ENCODE measurements around the gene DHRS1.

The DHRS1 gene

GRCh38 chr14:24309538-24310264 lies 10.1 kb upstream of the DHRS1 start, which contains the start of gene LTB4R2:
LTB4R2 (plus strand) TSS chr14:24310140; CDS start chr14:24310665, 525 bp downstream.
- DNase-seq (ENCODE audit: low read depth): no peak

GRCh38 chr14:24308342-24309124 lies 9.0 kb upstream of the DHRS1 start:
- no peak for DNase-seq (ENCODE audit: low read depth)

GRCh38 chr14:24307575-24308341 lies 8.2 kb upstream of the DHRS1 start, which contains the start of gene CIDEB:
CIDEB (minus strand) TSS chr14:24307977; CDS start chr14:24307858, 119 bp downstream.
- no peak for DNase-seq (ENCODE audit: low read depth)

- no peak for DNase-seq (ENCODE audit: low read depth)
Measured at GRCh38 chr14:24307156-24307574, 7.6 kb upstream of the DHRS1 start.

- DNase-seq (ENCODE audit: low read depth): no peak
Measured at GRCh38 chr14:24304019-24304387, 4.4 kb upstream of the DHRS1 start.

GRCh38 chr14:24300326-24300980 lies 873 bp upstream of the DHRS1 start:
- no peak for DNase-seq (ENCODE audit: low read depth)

GRCh38 chr14:24298892-24299254 lies 707 bp downstream of the DHRS1 start:
- peak; percentile 16 for DNase-seq (ENCODE audit: low read depth)

- no peak for DNase-seq (ENCODE audit: low read depth)
Measured at GRCh38 chr14:24297190-24297964, 2.2 kb downstream of the DHRS1 start.

- peak; percentile 70 for DNase-seq (ENCODE audit: low read depth)
Measured at GRCh38 chr14:24296341-24297157, 3.0 kb downstream of the DHRS1 start.

GRCh38 chr14:24293525-24293924 lies 6.1 kb downstream of the DHRS1 start:
- no peak for DNase-seq (ENCODE audit: low read depth)

- no peak for DNase-seq (ENCODE audit: low read depth)
Measured at GRCh38 chr14:24292118-24292807, 7.3 kb downstream of the DHRS1 start.

GRCh38 chr14:24291446-24292117 lies 8.0 kb downstream of the DHRS1 start:
- DNase-seq (ENCODE audit: low read depth): no peak

GRCh38 chr14:24290746-24291145 lies 8.8 kb downstream of the DHRS1 start:
- DNase-seq (ENCODE audit: low read depth): no peak

GRCh38 chr14:24289649-24290280 lies 9.8 kb downstream of the DHRS1 start:
- no peak for DNase-seq (ENCODE audit: low read depth)

- DNase-seq (ENCODE audit: low read depth): no peak
Measured at GRCh38 chr14:24286996-24287395, 12.6 kb downstream of the DHRS1 start.

GRCh38 chr14:24285351-24285750 lies 14.2 kb downstream of the DHRS1 start:
- DNase-seq (ENCODE audit: low read depth): no peak

- no peak for DNase-seq (ENCODE audit: low read depth)
Measured at GRCh38 chr14:24284501-24285035, 15.0 kb downstream of the DHRS1 start.

- no peak for DNase-seq (ENCODE audit: low read depth)
Measured at GRCh38 chr14:24283796-24284460, 15.7 kb downstream of the DHRS1 start.

Data from HS-5 (cell line).